ENCODE measurements around the gene FHL1. TPM values are rescaled to one million over a fixed set of nuclear protein-coding genes. Genes with fewer than 3 reads are reported as not detected.

Gene FHL1
- total RNA-seq, 1 donor from 2014 or later: 55.3 TPM

- H3K4me1 Mint-ChIP-seq (ENCODE audit: unreplicated experiment): peaks cover 7% of the 10 kb centered on the region
- peaks cover 4% of the 10 kb centered on the region for H3K9me3 Mint-ChIP-seq
- H3K27me3 Mint-ChIP-seq: no peaks in the 10 kb centered on the region
- no peak for TF ChIP-seq CTCF (conservative IDR thresholded peaks at IDR 0.05)
- no peaks in the 10 kb centered on the region for H3K36me3 Mint-ChIP-seq
- DNase-seq (ENCODE audit: extremely low spot score, unreplicated experiment): no peak
- H3K4me3 Mint-ChIP-seq: peak overlapping the region; percentile 4
- no peak overlapping the region for H3K27ac Mint-ChIP-seq
Observed at GRCh38 chrX:136198010-136198409, 50.7 kb downstream of the FHL1 start.

DNA sequence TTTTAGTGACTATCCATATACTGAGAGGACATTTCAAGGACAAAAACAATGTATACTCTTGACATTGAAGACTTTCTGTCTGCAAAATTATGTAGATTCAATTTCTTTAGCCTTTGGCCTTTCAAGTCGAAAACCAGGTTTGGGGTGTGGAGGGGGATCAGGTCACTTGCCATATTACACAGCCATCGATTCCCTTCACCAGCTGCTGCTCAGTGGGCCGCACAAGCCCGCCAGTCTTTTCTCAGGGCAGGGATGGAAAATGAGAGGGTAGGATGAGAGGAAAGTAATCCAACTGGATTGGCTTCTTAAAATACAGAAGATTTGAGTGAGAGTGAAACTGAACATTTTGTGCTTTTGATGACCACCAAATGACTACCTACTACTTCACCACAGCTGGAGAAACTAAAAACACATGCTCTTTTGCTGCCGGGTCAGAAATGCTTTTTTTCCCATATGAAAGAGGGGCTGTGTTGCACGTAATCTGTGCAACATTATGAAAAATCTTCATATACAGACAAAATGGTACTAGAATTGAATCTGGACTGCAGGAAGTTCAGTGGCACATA, 51.4 kb downstream of the FHL1 start:
- DNase-seq (ENCODE audit: extremely low spot score, unreplicated experiment): no peak
- Mint-ChIP-seq H3K27me3 (no peaks in the 10 kb centered on the region), H3K36me3 (no peaks in the 10 kb centered on the region), H3K4me3 (no peak overlapping the region), H3K4me1 (ENCODE audit: unreplicated experiment) (peaks cover 10% of the 10 kb centered on the region), H3K9me3 (peaks cover 4% of the 10 kb centered on the region), H3K27ac (no peak overlapping the region)
- no peak for TF ChIP-seq CTCF (conservative IDR thresholded peaks at IDR 0.05)

- Mint-ChIP-seq H3K36me3 (no peaks in the 10 kb centered on the region), H3K27me3 (no peaks in the 10 kb centered on the region), H3K4me3 (no peak overlapping the region), H3K9me3 (peaks cover 4% of the 10 kb centered on the region), H3K27ac (no peak overlapping the region), H3K4me1 (ENCODE audit: unreplicated experiment) (peaks cover 10% of the 10 kb centered on the region)
- no peak for DNase-seq (ENCODE audit: extremely low spot score, unreplicated experiment)
- TF ChIP-seq CTCF (conservative IDR thresholded peaks at IDR 0.05): no peak
Observed at GRCh38 chrX:136199365-136199764, 52.0 kb downstream of the FHL1 start.

DNA sequence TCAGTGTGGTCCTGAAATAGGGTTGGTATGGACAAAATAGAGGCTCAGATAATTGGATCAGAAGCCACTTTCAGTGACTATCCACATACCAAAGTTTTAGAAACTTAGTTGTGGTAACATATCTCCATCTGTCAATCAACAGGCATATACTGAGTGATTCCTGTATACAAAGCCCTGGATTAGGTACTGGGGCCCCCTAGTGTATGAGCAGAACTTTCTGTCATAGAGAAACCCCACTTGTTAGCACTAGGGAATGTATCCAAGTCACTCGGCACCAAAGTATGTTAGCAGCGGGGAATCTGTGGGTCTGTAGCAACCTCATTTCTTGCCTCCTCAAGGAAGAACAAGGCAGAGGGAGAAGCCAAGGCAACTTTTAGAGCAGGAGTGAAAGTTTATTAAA, 53.1 kb downstream of the FHL1 start:
- no peak for DNase-seq (ENCODE audit: extremely low spot score, unreplicated experiment)
- Mint-ChIP-seq H3K9me3 (peaks cover 4% of the 10 kb centered on the region), H3K36me3 (no peaks in the 10 kb centered on the region), H3K4me1 (ENCODE audit: unreplicated experiment) (peaks cover 10% of the 10 kb centered on the region), H3K4me3 (no peak overlapping the region), H3K27me3 (no peaks in the 10 kb centered on the region), H3K27ac (no peak overlapping the region)
- TF ChIP-seq CTCF (conservative IDR thresholded peaks at IDR 0.05): no peak

DNA sequence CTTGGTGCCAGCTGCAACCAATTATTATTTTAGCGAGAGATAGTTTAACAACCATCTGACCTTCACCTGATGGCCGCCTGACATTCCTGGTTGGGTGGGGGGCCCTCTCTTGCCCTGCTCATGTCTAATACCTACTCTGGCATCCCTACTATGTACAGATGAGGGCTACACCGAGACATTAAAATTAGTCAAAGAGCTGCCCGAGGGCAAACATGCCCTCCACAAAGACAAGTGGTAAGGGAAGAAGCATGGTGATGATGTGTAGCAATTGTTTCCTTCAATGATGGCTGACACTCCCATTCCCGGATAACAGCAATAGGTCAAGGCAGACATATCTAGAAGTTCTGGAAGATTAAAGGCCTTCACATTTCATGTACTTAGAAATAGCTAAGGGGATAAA, 54.3 kb downstream of the FHL1 start:
- TF ChIP-seq CTCF (conservative IDR thresholded peaks at IDR 0.05): no peak
- peaks cover 4% of the 10 kb centered on the region for H3K9me3 Mint-ChIP-seq
- H3K4me1 Mint-ChIP-seq (ENCODE audit: unreplicated experiment): peaks cover 10% of the 10 kb centered on the region
- H3K27ac Mint-ChIP-seq: no peak overlapping the region
- DNase-seq (ENCODE audit: extremely low spot score, unreplicated experiment): no peak
- H3K4me3 Mint-ChIP-seq: no peak overlapping the region
- no peaks in the 10 kb centered on the region for H3K27me3 Mint-ChIP-seq
- no peaks in the 10 kb centered on the region for H3K36me3 Mint-ChIP-seq

DNA sequence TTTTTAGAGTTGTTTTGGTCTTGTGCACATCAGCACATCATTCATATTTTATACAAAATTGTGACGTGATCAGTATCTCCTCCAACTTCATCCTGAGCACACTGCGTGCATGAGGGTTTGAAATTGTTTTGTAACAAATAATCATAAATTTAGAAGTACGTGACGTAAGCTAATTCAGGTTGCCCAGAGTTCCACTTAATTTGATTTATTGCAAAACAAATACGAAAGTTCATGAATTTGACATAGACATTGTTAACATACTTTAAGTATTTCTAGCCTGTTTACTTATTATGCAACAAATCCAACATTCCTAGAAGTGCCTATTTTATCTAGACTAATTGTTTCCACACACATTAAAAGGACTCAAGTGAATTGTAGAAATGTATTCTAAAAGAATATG, 55.6 kb downstream of the FHL1 start:
- DNase-seq (ENCODE audit: extremely low spot score, unreplicated experiment): no peak
- H3K27ac Mint-ChIP-seq: no peak overlapping the region
- H3K4me1 Mint-ChIP-seq (ENCODE audit: unreplicated experiment): peaks cover 10% of the 10 kb centered on the region
- peaks cover 4% of the 10 kb centered on the region for H3K9me3 Mint-ChIP-seq
- H3K36me3 Mint-ChIP-seq: no peaks in the 10 kb centered on the region
- no peak for TF ChIP-seq CTCF (conservative IDR thresholded peaks at IDR 0.05)
- no peaks in the 10 kb centered on the region for H3K27me3 Mint-ChIP-seq
- no peak overlapping the region for H3K4me3 Mint-ChIP-seq
